GM13977 (cell line): ENCODE results near the gene MKKS.

Experiments
- DNase-seq: peaks from one replicate; pipeline ENCODE4 v3.0.0; 2012; ENCODE audit warnings: low spot score
- CTCF ChIP-seq: IDR thresholded peaks from 2 replicates; pipeline ENCODE4 v1.5.1; 2012; ENCODE audit warnings: mild to moderate bottlenecking, control low read depth; ENCODE audit not compliant: insufficient read depth; ENCODE audit errors: extremely low read depth, missing control alignments
- in situ Hi-C: fragments of 300-500 bp; cut with MboI; formaldehyde crosslinking; loops from one replicate; pipeline ENCODE4 v1.12.0; 2022; ENCODE audit warnings: low sequenced_read_pairs, low pct_unique_long_range_greater_than_20kb, mixed read lengths, inconsistent platforms; ENCODE audit not compliant: unreplicated experiment

Gene MKKS

DNA sequence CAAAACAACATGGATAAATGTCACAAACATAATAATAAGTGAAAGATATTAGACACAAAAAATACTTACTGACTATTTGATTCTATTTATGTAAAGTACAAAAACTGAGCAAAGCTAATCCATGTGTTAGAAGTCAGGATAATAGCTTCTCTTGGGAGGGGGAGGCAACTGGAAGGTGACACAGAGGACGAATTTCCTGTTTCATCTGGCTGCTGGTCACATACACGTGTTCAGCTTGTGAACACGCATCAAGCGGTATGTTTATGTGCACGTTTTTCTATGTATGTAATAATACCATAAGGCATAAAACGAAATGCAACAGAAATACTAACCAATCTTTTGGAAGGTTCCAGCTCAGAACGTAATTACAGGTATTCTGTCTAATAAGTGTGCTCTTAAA lies 54.3 kb downstream of the MKKS start:
- DNase-seq, result no peak
- in situ Hi-C loops, result no loop called here
- TF ChIP-seq CTCF, result no peak

- no peak for DNase-seq
- in situ Hi-C loops, result no loop called here
- TF ChIP-seq CTCF, result no peak
These were observed 57.5 kb downstream of the MKKS start for GRCh38 chr20:10376270-10377075.

DNA sequence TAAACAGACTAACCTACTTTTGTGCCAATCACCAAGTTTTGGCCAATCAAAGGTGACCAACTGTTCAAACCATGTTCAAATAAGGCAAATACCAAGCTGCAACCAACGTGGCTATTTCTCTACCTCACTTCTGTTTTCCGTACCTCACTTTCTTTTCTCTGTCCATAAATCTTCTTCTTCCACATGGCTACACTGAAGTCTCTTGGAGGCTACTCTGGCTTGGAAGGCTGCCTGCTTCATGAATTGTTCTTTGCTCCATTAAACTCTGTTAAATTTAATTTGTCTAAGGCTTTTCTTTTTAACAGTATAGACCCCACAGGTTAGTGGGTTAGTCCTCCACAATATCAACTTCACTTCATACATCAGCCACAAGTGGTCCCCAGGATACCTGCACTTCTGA lies 58.8 kb downstream of the MKKS start:
- TF ChIP-seq CTCF, result no peak
- in situ Hi-C loops, result no loop called here
- no peak for DNase-seq

DNA sequence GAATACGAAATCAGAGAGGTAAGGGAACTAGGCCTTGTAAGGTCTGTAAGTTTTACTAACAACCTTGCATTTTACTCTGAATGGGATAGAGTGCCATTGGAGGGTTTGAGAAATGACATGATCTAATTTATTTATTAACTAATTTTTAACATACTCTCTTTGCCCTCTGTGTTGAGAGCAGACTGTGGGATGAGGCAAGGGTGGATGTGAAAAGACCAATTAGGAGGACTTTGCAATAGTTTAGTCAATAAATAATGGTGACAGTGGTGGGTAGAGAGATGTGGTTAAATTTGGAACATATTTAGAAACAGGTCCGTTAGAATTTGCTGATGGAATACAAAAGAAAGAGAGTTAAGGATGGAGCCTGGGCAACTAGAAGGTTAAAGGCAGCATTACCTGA lies 60.0 kb downstream of the MKKS start:
- in situ Hi-C loops, result no loop called here
- DNase-seq, result no peak
- no peak for TF ChIP-seq CTCF

DNA sequence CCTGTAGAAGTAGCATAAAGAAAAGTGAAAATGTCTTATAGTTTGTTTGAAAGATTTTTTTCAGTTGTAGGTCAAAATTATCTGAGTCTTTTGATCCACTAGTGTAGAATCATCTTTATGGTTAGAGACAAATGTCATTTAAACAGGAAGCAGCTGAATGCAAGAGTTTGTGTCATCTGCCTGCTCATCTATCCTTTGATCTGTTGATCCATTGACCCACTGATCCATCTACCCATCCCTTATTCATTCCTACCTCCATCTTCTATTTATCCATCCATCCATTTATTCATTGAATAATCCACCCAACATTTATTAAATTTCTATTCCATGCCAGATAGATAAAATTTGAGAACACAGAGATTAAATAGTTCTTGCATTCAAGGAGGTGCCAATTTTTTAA lies 62.6 kb downstream of the MKKS start:
- DNase-seq, result no peak
- in situ Hi-C loops, result no loop called here
- no peak for TF ChIP-seq CTCF

DNA sequence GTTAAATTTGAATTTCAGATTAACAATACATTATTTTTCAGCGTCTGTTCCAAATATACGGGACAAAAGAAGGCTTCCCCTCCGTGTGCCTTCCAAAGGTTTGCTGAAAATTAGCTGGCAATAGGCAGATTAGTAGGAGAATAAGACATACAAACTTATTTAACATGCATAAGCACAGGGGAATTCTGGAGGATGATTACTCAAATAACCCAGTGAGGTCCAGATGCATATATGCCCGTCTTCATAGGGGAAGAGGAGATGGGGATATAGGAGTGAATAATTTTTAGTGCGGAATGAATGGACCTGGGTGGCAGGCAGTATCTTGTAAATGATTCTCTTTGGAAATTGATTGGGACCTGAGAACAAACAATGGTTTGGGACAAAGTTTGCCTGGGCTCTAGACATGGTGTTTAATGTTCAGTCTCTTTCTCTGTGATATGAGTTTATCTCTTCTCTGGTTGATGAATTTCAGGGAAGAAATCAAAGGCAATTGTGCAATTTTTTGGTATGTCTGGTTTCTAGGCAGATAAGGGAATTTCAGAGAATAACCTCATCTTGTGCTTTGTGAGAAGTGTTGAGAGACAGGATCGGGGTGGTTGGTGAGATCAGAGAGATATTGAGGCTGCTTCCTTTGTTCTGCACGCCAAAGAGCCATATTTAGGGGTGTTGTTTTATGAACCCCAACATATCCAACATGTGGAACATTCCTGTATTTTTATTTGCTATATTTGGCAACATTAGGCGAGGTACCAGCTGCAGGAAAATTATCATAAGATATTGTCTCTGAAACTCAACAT lies 63.7 kb downstream of the MKKS start:
- in situ Hi-C loops, result no loop called here

More for the DNA sequence above, 63.7 kb downstream of the MKKS start:
- TF ChIP-seq CTCF, result no peak
- no peak for DNase-seq
